Activated CD8-positive, alpha-beta T cell treated with anti-CD3 and anti-CD28 coated beads for 36 hours (primary cell): ENCODE results near the gene RNF167. TPM values are rescaled to one million over a fixed set of nuclear protein-coding genes. Genes with fewer than 3 reads are reported as not detected.
A peak's percentile ranks its signal among the peaks of the same experiment; 100 is the strongest.
"Not testable (repeated sequence)": the region's sequence is repeated elsewhere in the genome, so short reads cannot be mapped to it uniquely, and the experiment has no call there.

Experiments
- ATAC-seq: fragments of 200-7000 bp; cut with Tn5 transposase; one replicate; pipeline ENCODE4 v1.10.0; 2021; ENCODE audit warnings: mild to moderate bottlenecking, moderate library complexity
- CTCF ChIA-PET: fragments of 350-600 bp; sonication (Branson Sonifier 250); formaldehyde crosslinking; loops from one replicate; lab custom pipeline; 2021; ENCODE audit warnings: antibody characterized with exemption; lab: Charles Lee
- POLR2A ChIA-PET: fragments of 350-600 bp; sonication (Branson Sonifier 250); formaldehyde crosslinking; loops from one replicate; lab custom pipeline; 2021; ENCODE audit warnings: antibody characterized with exemption; lab: Charles Lee
- DNase-seq: peaks from one replicate; pipeline ENCODE4 v3.0.0-alpha.2; 2020
- H3K27ac Mint-ChIP-seq: one replicate; pipeline ENCODE4 v1.8.0; 2021; ENCODE audit warnings: mild to moderate bottlenecking, mixed read lengths
- H3K27me3 Mint-ChIP-seq: one replicate; pipeline ENCODE4 v1.8.0; 2021; ENCODE audit warnings: mixed read lengths
- H3K36me3 Mint-ChIP-seq: one replicate; pipeline ENCODE4 v1.8.0; 2021; ENCODE audit warnings: low read depth, mixed read lengths
- H3K4me1 Mint-ChIP-seq: one replicate; pipeline ENCODE4 v1.8.0; 2021; ENCODE audit warnings: low read depth, mixed read lengths
- H3K4me3 Mint-ChIP-seq: one replicate; pipeline ENCODE4 v1.8.0; 2021; ENCODE audit warnings: mild to moderate bottlenecking, moderate library complexity, mixed read lengths
- H3K9me3 Mint-ChIP-seq: one replicate; pipeline ENCODE4 v1.8.0; 2021; ENCODE audit warnings: mixed read lengths
- intact Hi-C: fragments of 100-400 bp; cut with micrococcal nuclease; formaldehyde crosslinking; loops from one replicate; pipeline ENCODE4 v1.10.0; 2022
- total RNA-seq, 2 experiments: library from RNA; stranded (reverse); gene quantifications; one replicate each; pipeline ENCODE4 v1.2.3, GENCODE V29; 2021
- TF ChIP-seq, protein P1 (sequence below): fragments of 200-600 bp; IDR thresholded peaks from one replicate; pipeline ENCODE4 v1.8.0; 2022; ENCODE audit warnings: antibody characterized with exemption, mild to moderate bottlenecking

The RNF167 gene
- total RNA-seq, 2 experiments from 2014 or later = 144 to 152 TPM

DNA sequence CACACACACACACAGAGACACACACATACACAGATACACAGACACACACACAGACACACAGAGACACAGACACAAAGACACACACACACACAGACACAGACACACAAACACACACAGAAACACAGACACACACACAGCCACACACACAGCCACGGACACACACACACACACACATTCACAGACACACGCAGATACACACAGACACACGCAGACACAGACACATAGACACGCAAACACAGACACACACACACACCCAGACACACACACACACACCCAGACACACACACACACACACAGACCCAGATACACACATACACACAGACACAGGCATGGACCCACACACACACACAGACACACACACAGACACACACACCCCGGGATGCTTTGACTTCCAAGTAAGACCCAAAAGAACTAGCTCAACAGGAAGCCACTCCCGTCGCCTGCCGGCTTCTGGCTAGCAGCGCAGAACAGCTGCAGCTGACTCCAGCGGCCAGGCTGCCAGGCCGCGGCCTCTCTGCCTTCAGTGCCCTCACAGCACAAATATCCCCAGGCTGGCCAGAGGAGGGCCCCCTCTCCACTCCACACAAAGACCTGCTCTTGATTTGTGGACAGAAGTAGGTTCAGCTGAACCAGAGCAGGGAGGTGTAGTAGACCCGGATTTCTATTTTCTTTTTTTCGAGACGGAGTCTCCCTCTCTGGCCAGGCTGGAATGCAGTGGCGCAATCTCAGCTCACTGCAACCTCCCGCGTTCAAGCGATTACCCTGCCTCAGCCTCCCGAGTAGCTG, 31.2 kb upstream of the RNF167 start:
- peak; percentile 98 for ATAC-seq
- TF ChIP-seq, protein P1, sequence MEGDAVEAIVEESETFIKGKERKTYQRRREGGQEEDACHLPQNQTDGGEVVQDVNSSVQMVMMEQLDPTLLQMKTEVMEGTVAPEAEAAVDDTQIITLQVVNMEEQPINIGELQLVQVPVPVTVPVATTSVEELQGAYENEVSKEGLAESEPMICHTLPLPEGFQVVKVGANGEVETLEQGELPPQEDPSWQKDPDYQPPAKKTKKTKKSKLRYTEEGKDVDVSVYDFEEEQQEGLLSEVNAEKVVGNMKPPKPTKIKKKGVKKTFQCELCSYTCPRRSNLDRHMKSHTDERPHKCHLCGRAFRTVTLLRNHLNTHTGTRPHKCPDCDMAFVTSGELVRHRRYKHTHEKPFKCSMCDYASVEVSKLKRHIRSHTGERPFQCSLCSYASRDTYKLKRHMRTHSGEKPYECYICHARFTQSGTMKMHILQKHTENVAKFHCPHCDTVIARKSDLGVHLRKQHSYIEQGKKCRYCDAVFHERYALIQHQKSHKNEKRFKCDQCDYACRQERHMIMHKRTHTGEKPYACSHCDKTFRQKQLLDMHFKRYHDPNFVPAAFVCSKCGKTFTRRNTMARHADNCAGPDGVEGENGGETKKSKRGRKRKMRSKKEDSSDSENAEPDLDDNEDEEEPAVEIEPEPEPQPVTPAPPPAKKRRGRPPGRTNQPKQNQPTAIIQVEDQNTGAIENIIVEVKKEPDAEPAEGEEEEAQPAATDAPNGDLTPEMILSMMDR = peak; percentile 80
- Mint-ChIP-seq H3K36me3 (no peaks in the 10 kb centered on the region), H3K27ac (no peak overlapping the region), H3K9me3 (no peaks in the 10 kb centered on the region), H3K4me3 (no peak overlapping the region), H3K27me3 (no peaks in the 10 kb centered on the region), H3K4me1 (peaks cover 8% of the 10 kb centered on the region)
- ChIA-PET POLR2A (interaction anchor here (0.7 to 2.7 kb wide), 9 partner anchors 8 to 205 kb away, joined by 3 to 7 read pairs (median 3); partner anchors contain the start of genes C17orf107, ENO3, PELP1 and RNF167), CTCF (interaction anchor here (0.6 to 2.6 kb wide), 34 partner anchors 9 to 283 kb away, joined by 3 to 24 read pairs (median 4); partner anchors contain the start of genes C17orf107, ENO3, RNF167 and SLC25A11)
- DNase-seq = peak; percentile 88
- intact Hi-C loops = loop anchor here (10.0 kb wide), 1 partner anchor 156 kb away; no protein-coding TSS in a partner anchor

DNA sequence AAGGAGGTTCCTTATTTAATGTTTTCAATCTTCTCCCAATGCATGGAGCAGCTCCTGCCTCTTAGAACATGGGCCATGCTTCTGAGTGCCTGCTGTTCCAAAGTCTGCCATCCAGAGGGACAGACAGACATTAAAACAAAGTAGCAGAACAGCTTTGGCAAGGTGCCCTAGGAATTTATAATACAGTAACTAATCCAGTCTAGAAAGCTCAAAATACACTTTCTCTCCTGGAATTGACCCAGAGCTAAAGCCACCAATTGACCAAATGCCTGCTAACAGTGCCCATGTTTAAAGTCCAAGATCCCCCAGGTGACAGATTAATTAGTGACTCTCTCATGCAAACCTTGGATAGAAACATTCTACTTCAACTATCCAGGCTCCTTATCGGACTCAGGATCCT, 26.1 kb upstream of the RNF167 start:
- intact Hi-C loops = no loop called here
- Mint-ChIP-seq H3K36me3 (no peaks in the 10 kb centered on the region), H3K4me1 (no peaks in the 10 kb centered on the region), H3K4me3 (no peak overlapping the region), H3K27me3 (no peaks in the 10 kb centered on the region), H3K9me3 (no peaks in the 10 kb centered on the region), H3K27ac (no peak overlapping the region)
- TF ChIP-seq, protein P1 = no peak
- ChIA-PET CTCF (interaction anchor here (1.5 to 3.2 kb wide), 4 partner anchors 11 to 204 kb away, joined by 3 to 19 read pairs (median 5); partner anchors contain the start of genes ARRB2 and CHRNE), POLR2A (interaction anchor here (0.8 kb wide), 1 partner anchor 74 kb away, joined by 3 read pairs; the partner anchor contains the start of gene CAMTA2)
- no peak for DNase-seq
- no peak for ATAC-seq

DNA sequence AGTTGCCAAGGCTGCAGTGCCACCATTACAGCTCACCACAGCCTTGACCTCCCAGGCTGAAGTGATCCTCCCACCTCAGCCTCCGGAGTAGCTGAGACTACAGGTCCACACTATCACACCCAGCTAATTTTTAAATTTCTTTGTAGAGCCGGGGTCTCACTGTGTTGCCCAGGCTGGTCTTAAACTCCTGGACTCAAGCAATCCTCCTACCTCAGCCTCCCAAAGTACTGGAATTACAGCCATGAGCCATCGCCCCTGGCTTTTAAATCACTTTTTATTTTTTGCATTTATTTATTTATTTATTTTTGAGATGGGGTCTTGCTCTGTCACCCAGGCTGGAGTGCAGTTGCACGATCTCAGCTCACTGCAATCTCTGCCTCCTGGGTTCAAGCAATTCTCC, 25.5 kb upstream of the RNF167 start:
- POLR2A ChIA-PET = interaction anchor here (0.8 kb wide), 1 partner anchor 73 kb away, joined by 3 read pairs; the partner anchor contains the start of gene CAMTA2

DNA sequence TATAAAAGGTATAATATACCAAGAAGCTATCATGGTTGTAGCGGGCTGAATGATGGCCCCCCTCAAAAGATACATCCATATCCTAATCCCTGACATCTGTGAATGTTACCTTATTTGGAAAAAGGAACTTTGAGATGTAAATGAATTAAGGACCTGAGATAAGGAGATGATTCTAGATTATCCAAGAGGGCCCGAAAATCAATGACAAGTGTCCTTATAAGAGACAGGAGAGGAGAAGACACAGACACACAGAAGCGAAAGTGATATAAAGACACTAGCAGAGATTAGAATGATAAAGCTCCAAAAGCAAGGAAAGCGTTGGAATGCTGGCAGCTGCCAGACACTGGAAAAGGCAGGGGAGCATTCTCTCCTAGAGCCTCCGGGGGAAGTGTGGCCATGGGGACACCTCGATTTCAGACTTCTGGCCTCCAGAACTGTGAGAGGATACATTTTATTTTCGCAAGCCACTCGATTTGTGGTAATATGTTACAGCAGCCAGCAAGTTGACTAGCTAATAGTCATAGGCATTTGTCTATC, 20.5 kb upstream of the RNF167 start:
- Mint-ChIP-seq H3K27me3 (no peaks in the 10 kb centered on the region), H3K36me3 (no peaks in the 10 kb centered on the region), H3K4me1 (no peaks in the 10 kb centered on the region), H3K9me3 (no peaks in the 10 kb centered on the region), H3K4me3 (no peak overlapping the region), H3K27ac (no peak overlapping the region)
- intact Hi-C loops = no loop called here
- ChIA-PET CTCF (interaction anchor here (1.6 to 2.1 kb wide), 2 partner anchors 10 to 17 kb away, joined by 7 to 9 read pairs; partner anchors contain the start of gene CHRNE), POLR2A (interaction anchor here (1.1 to 3.4 kb wide), 3 partner anchors 19 to 47 kb away, joined by 3 to 19 read pairs (median 3); partner anchors contain the start of genes PFN1, RNF167, SLC25A11 and SPAG7)
- TF ChIP-seq, protein P1 = no peak
- ATAC-seq = no peak
- DNase-seq = no peak

More for the DNA sequence above, 25.5 kb upstream of the RNF167 start:
- H3K27me3 Mint-ChIP-seq, H3K36me3 Mint-ChIP-seq, H3K4me1 Mint-ChIP-seq, ATAC-seq, H3K9me3 Mint-ChIP-seq, H3K4me3 Mint-ChIP-seq, DNase-seq, intact Hi-C loops, H3K27ac Mint-ChIP-seq: not testable (repeated sequence)
- CTCF ChIA-PET = interaction anchor here (1.5 to 3.2 kb wide), 3 partner anchors 11 to 204 kb away, joined by 3 to 19 read pairs (median 4); partner anchors contain the start of genes ARRB2 and CHRNE

DNA sequence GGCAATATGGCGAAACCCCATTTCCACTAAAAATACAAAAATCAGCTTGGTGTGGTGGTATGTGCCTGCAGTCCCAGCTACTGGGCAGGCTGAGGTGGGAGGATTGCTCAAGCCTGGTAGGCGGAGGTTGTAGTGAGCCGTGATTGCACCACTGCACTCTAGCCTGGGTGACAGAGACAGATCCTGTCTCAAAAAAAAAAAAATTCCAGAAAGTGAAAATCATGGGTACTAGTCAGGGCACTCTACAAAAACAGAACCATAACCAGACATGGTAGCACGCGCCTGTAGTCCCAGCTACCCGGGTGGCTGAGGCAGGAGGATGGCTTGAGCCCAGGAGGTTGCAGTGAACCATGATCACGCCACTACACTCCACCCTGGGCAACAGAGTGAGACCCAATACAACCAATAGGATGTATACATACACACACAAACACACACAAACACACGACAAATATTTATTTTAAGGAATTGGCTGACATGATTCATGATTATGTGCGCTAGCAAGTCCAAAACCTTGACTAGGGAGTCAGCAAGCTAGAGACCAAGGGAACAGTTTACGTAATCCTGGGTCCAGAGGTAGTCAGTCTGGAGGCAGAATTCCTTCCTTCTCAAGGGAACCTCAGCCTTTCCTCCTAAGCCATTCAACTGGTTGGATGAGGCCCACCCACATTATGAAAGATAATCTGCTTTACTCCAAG, 19.6 kb upstream of the RNF167 start:
- POLR2A ChIA-PET = interaction anchor here (1.1 to 3.4 kb wide), 2 partner anchors 18 to 46 kb away, joined by 3 to 19 read pairs; partner anchors contain the start of genes RNF167, SLC25A11 and SPAG7
- DNase-seq = no peak
- no peak for ATAC-seq
- intact Hi-C loops = no loop called here
- H3K36me3 Mint-ChIP-seq = no peaks in the 10 kb centered on the region
- no peaks in the 10 kb centered on the region for H3K9me3 Mint-ChIP-seq
- H3K27me3 Mint-ChIP-seq = no peaks in the 10 kb centered on the region
- CTCF ChIA-PET = interaction anchor here (1.6 to 2.1 kb wide), 2 partner anchors 11 to 17 kb away, joined by 7 to 9 read pairs; partner anchors contain the start of gene CHRNE
- TF ChIP-seq, protein P1 = no peak
- no peak overlapping the region for H3K4me3 Mint-ChIP-seq
- H3K4me1 Mint-ChIP-seq = no peaks in the 10 kb centered on the region
- no peak overlapping the region for H3K27ac Mint-ChIP-seq
